A673 (cell line): ENCODE measurements around the gene GIMAP6.

ENCODE experiments used
- EZH2 ChIP-seq: fragments of 200-600 bp; sonication (generic); IDR thresholded peaks from 2 replicates; pipeline ENCODE4 v1.6.1; 2017; ENCODE audit warnings: borderline replicate concordance, low read depth, mild to moderate bottlenecking, mixed read lengths, antibody characterized with exemption, low read length; ENCODE audit not compliant: poor library complexity, severe bottlenecking
- TF ChIP-seq, protein P1 (sequence below): fragments of 300-800, 200-600 bp; sonication (generic); conservative IDR thresholded peaks from 2 replicates; pipeline ENCODE4 v1.5.1; 2017; ENCODE audit warnings: low read depth, mild to moderate bottlenecking, antibody characterized with exemption, low read length, moderate library complexity, mixed read lengths

DNA sequence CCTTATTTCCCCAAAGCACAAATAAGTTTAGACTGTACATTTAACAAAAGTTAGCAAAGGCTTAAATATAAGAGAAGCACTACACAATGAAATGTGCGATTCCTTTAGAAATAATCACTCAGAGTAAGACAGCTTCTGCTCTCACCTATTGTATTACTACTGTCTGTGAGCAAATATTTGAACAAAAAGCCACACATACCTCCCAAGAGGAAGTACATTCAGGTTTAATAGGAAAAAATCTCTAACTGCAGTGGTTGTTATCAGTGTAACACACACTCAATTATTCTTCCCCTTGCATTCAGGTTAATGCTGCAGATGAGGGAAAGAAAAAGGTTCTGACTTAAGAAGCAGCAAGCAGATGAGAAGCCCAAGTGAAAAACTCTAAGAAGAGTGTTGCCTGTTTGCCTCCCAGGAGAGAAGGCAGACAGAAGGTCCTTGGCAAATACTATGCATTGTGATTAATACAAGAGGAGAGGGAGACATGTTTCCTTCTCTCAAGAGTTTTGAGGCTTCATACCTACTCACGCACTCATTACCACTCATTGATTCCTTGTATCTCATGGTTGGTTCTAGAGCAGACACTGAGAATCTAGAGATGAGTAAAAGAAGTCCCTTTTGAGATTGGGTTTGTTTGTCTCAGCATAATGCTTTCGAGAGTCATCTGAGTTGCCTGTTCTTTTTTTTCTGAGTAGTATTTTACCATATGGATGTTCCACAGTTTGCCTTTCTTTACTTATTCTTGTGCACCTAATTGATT, 51.4 kb downstream of the GIMAP6 start:
- TF ChIP-seq, protein P1, sequence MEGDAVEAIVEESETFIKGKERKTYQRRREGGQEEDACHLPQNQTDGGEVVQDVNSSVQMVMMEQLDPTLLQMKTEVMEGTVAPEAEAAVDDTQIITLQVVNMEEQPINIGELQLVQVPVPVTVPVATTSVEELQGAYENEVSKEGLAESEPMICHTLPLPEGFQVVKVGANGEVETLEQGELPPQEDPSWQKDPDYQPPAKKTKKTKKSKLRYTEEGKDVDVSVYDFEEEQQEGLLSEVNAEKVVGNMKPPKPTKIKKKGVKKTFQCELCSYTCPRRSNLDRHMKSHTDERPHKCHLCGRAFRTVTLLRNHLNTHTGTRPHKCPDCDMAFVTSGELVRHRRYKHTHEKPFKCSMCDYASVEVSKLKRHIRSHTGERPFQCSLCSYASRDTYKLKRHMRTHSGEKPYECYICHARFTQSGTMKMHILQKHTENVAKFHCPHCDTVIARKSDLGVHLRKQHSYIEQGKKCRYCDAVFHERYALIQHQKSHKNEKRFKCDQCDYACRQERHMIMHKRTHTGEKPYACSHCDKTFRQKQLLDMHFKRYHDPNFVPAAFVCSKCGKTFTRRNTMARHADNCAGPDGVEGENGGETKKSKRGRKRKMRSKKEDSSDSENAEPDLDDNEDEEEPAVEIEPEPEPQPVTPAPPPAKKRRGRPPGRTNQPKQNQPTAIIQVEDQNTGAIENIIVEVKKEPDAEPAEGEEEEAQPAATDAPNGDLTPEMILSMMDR = no peak
- TF ChIP-seq EZH2 = no peak
